Mucosa of descending colon (tissue), 3 donors: Measurements from ENCODE around the gene DLG2. TPM values are rescaled to one million over a fixed set of nuclear protein-coding genes. Genes with fewer than 3 reads are reported as not detected.

ENCODE experiments used
- ATAC-seq: fragments of 200-7000 bp; cut with Tn5 transposase; one replicate; pipeline ENCODE4 v1.9.1; 2020; ENCODE audit warnings: mild to moderate bottlenecking, moderate library complexity
- DNase-seq, 3 donors: peaks; one replicate each; pipeline ENCODE4 v3.0.0-alpha.2; 2020
- H3K36me3 ChIP-seq: fragments of 200-600 bp; one replicate; pipeline ENCODE4 v1.8.0; 2021; ENCODE audit warnings: low read depth, mild to moderate bottlenecking
- H3K4me1 ChIP-seq: fragments of 200-600 bp; one replicate; pipeline ENCODE4 v1.8.0; 2021; ENCODE audit warnings: low read depth, mild to moderate bottlenecking
- H3K4me3 ChIP-seq: fragments of 200-600 bp; one replicate; pipeline ENCODE4 v1.8.0; 2021; ENCODE audit warnings: mild to moderate bottlenecking
- H3K9me3 ChIP-seq: fragments of 200-600 bp; one replicate; pipeline ENCODE4 v1.8.0; 2021; ENCODE audit warnings: mild to moderate bottlenecking
- intact Hi-C, 2 donors: fragments of 100-400 bp; cut with DNase I in 1 of 2; cut with micrococcal nuclease in 1 of 2; formaldehyde crosslinking; loops; one replicate each; pipeline versions ENCODE4 v1.11.0 to v1.11.1; 2022; cut with DNase I, micrococcal nuclease
- total RNA-seq, 3 donors: library from RNA; stranded (reverse); fragmentation: NEBNext Ultra II Directional in 2 of 3; extraction: Animal tissue kit (Norgen Biotek cat#: 25700) in 2 of 3; gene quantifications; one replicate each; pipeline versions ENCODE4 v1.2.1 to v1.2.4, GENCODE V29; 2021 to 2023
- TF ChIP-seq, protein P1 (sequence below): fragments of 200-600 bp; IDR thresholded peaks from one replicate; pipeline ENCODE4 v1.8.0; 2022; ENCODE audit warnings: antibody characterized with exemption, mild to moderate bottlenecking
- donor health status: DM: no; HTN: no; CAD: no; lungs with moderate emphysema.
- donor health status: DM: no; HTN: no; CAD: no.
- donor health status: DM: no; HTN: yes; CAD: no.

The DLG2 gene
- total RNA-seq, 3 donors from 2014 or later = 2.1 to 11.1 (median 2.4) TPM

DNA sequence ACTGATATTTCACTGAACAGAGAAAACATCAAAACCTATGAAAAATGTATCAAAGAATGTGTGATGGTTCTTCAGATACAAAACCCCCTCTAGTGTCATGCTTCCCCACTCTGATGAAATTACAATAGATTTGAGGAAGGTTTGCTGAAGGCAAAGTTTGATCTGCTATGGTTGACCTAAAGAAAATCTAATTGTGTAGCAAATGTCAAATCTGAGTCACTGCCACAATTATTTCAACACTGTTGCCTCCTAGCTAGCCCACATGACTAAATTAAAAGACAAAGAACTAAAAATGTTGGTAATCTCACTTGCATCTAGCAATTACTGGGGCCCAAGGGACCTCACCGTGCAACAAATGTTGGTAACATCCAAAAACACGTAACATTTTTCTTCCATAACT is 728.0 kb downstream of the DLG2 start:
- DNase-seq = no peak
- H3K9me3 ChIP-seq = no peaks in the 10 kb centered on the region
- intact Hi-C loops = no loop called here
- TF ChIP-seq, protein P1, sequence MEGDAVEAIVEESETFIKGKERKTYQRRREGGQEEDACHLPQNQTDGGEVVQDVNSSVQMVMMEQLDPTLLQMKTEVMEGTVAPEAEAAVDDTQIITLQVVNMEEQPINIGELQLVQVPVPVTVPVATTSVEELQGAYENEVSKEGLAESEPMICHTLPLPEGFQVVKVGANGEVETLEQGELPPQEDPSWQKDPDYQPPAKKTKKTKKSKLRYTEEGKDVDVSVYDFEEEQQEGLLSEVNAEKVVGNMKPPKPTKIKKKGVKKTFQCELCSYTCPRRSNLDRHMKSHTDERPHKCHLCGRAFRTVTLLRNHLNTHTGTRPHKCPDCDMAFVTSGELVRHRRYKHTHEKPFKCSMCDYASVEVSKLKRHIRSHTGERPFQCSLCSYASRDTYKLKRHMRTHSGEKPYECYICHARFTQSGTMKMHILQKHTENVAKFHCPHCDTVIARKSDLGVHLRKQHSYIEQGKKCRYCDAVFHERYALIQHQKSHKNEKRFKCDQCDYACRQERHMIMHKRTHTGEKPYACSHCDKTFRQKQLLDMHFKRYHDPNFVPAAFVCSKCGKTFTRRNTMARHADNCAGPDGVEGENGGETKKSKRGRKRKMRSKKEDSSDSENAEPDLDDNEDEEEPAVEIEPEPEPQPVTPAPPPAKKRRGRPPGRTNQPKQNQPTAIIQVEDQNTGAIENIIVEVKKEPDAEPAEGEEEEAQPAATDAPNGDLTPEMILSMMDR = no peak
- no peaks in the 10 kb centered on the region for H3K4me1 ChIP-seq
- H3K4me3 ChIP-seq = no peak overlapping the region
- ATAC-seq = no peak
- no peaks in the 10 kb centered on the region for H3K36me3 ChIP-seq

DNA sequence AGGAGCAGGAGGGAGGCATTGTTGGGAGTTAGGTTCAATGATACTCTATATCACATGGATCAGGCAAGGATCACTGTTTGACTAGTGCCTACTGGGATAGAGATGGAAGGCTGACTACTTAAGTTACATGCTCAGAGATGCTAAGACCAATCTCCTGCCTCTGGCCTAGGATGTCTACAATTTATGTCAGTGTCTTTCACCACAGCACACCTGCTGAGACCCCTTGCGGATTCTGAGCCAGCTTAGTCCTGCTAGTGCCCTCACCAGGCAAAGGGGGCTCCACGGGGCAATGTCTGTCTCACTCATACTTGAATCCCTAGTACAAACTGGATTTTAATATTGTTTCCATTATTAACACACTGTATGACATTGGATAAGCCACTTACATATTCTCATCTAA is 732.5 kb downstream of the DLG2 start:
- Histone ChIP-seq H3K4me3 (no peak overlapping the region), H3K4me1 (no peaks in the 10 kb centered on the region), H3K36me3 (no peaks in the 10 kb centered on the region), H3K9me3 (no peaks in the 10 kb centered on the region)
- no peak for ATAC-seq
- intact Hi-C loops = no loop called here
- TF ChIP-seq, protein P1 = no peak
- no peak for DNase-seq

DNA sequence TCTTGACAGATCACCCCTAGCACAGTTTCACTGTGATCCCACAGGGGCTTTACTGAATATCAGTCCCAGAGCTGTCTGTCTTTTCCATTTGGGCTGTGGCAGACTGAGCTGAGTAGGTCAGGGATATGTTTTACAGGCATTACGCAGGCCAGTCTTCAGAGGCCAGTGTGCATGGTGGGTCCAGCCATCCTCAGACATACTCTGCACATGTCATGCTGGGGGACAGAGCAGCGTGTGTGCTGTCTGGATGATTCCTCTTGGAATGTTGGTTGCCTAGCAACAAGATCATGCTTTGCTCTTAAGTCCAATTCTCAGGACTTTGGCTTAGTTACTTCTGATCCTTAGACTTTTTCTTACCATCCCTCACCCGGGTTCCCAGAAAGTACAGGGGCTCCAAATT is 736.5 kb downstream of the DLG2 start:
- H3K4me1 ChIP-seq = no peaks in the 10 kb centered on the region
- H3K9me3 ChIP-seq = no peaks in the 10 kb centered on the region
- intact Hi-C loops = no loop called here
- H3K4me3 ChIP-seq = no peak overlapping the region
- TF ChIP-seq, protein P1 = no peak
- no peak for DNase-seq
- H3K36me3 ChIP-seq = no peaks in the 10 kb centered on the region
- no peak for ATAC-seq

DNA sequence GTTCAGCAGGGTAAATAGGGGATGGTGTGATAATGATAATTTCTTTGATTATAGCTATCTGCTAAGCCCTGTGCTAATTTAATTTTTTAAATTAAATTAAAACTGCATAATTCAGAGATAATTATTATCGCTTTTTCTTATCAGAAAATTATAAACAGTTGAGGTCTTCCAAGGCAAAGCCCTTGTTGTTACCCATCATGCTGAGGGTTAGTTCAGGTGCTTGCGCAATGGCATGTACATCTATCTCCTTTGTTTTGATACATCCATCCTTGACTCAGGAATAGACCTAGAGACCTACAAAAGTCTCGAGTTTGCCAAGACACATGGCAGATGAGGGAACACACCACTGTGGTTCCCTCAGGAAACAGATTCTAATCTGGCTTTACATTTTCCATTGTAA is 737.6 kb downstream of the DLG2 start:
- DNase-seq (no peak), ATAC-seq (no peak)
- Histone ChIP-seq H3K4me1 (no peaks in the 10 kb centered on the region), H3K36me3 (no peaks in the 10 kb centered on the region), H3K4me3 (no peak overlapping the region), H3K9me3 (no peaks in the 10 kb centered on the region)
- intact Hi-C loops = no loop called here
- TF ChIP-seq, protein P1 = no peak

DNA sequence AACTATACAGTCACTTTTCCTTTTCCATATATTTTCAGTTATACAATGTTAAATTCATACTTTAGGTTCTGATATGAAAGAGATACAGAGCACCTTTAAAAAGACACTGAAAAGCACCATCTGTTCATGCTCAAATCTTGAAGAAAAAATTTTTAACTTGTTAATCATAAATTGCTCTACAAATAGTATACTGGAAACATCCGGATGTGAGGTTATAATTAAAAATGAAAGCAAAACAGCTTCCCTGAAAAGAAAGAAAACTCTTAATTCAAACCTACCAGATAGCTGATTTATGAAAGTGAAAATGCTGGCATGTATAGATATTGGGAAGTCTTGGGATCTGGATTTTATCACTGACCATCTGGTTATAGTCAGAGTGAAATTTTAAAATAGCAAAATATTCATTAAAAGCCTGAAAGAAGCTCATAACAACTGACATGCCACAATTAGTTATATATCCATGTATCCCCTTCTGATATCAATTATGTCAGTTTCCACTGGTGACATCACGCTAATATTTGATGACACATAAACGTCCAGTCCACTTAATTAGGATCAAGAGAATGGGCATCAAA is 740.0 kb downstream of the DLG2 start:
- Histone ChIP-seq H3K36me3 (no peaks in the 10 kb centered on the region), H3K9me3 (no peaks in the 10 kb centered on the region), H3K4me3 (no peak overlapping the region), H3K4me1 (no peaks in the 10 kb centered on the region)
- ATAC-seq (no peak), DNase-seq (no peak)
- TF ChIP-seq, protein P1 = no peak
- intact Hi-C loops = no loop called here

DNA sequence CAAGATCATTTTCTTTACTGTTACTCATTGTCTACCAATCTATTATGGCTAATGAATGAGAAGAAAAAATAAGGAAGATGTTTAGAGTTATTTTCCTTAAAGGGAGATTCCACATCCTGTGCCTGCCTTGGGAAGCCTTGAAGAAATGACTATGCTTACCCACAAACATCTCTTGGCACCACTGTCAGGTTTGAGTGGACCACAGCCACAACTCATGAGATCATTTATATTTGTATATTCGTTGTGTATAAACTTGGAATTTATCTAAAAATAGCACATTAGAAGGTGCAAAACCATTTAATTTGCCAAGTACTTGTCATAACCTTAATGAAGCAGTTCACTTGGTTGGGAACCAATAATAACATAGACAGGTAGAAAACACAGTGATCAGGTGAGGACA is 740.8 kb downstream of the DLG2 start:
- TF ChIP-seq, protein P1 = no peak
- Histone ChIP-seq H3K36me3 (no peaks in the 10 kb centered on the region), H3K4me1 (no peaks in the 10 kb centered on the region), H3K9me3 (no peaks in the 10 kb centered on the region), H3K4me3 (no peak overlapping the region)
- intact Hi-C loops = no loop called here
- ATAC-seq (no peak), DNase-seq (no peak)
